Hair follicular keratinocyte (primary cell): ENCODE data around the gene OR10H5. TPM values are rescaled to one million over a fixed set of nuclear protein-coding genes. Genes with fewer than 3 reads are reported as not detected.

Source experiments
- total RNA-seq: library from RNA; depleted of rRNA; stranded (reverse); fragments of >200 nt; gene quantifications from 2 replicates; pipeline ENCODE4 v1.2.3, GENCODE V29; 2015

Gene OR10H5, protein sequence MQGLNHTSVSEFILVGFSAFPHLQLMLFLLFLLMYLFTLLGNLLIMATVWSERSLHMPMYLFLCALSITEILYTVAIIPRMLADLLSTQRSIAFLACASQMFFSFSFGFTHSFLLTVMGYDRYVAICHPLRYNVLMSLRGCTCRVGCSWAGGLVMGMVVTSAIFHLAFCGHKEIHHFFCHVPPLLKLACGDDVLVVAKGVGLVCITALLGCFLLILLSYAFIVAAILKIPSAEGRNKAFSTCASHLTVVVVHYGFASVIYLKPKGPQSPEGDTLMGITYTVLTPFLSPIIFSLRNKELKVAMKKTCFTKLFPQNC
- total RNA-seq = not detected in 2 replicates

GRCh38 chr19:15787611-15788155 lies at the start of gene OR10H5:
Gene OR10H5 (plus strand): TSS chr19:15787661. CDS start chr19:15794049, 6,388 bp downstream.

GRCh38 chr19:15737722-15738121 lies 49.7 kb upstream of the OR10H5 start, which contains the start of gene OR10H3:
Gene OR10H3 (plus strand): TSS chr19:15737985. CDS start chr19:15741393, 3,408 bp downstream.

GRCh38 chr19:15815306-15815705 lies 27.8 kb downstream of the OR10H5 start, which contains the start of gene OR10H1:
Gene OR10H1 (minus strand): TSS chr19:15815664. CDS start chr19:15808037, 7,627 bp downstream.

Other genes starting within 250 kb of the OR10H5 start
- not detected in 2 replicates for gene CYP4F8, start 172.4 kb upstream of the OR10H5 start, total RNA-seq
- gene CYP4F3, start 146.8 kb upstream of the OR10H5 start, total RNA-seq = not detected in 2 replicates
- gene CYP4F12, start 114.6 kb upstream of the OR10H5 start, total RNA-seq = not detected in 2 replicates
- not detected in 2 replicates for gene OR10H2, start 59.6 kb upstream of the OR10H5 start, total RNA-seq
- not detected in 2 replicates for gene OR10H3, start 49.7 kb upstream of the OR10H5 start, total RNA-seq
- gene OR10H1, start 28.0 kb downstream of the OR10H5 start, total RNA-seq = not detected in 2 replicates
- 0.04 and 0.23 TPM in 2 replicates for gene CYP4F2, start 110.4 kb downstream of the OR10H5 start, total RNA-seq
- gene CYP4F11, start 146.9 kb downstream of the OR10H5 start, total RNA-seq = 1.7 and 3.7 TPM in 2 replicates
- not detected in 2 replicates for gene OR10H4, start 161.3 kb downstream of the OR10H5 start, total RNA-seq